CD4-positive, CD25-positive, alpha-beta regulatory T cell (primary cell): ENCODE results near the gene MRFAP1L1. TPM values are rescaled to one million over a fixed set of nuclear protein-coding genes. Genes with fewer than 3 reads are reported as not detected.
"Not testable (repeated sequence)": the region's sequence is repeated elsewhere in the genome, so short reads cannot be mapped to it uniquely, and the experiment has no call there.

Source experiments
- ATAC-seq, 2 donors: fragments of 150-1000 bp; cut with Tn5 transposase; one replicate each; pipeline ENCODE4 v1.10.0; 2021; ENCODE audit warnings: low read depth in 2 of 2, moderate number of reproducible peaks in 2 of 2, moderate library complexity in 1 of 2
- DNase-seq, 3 donors: peaks; one replicate each; pipeline versions ENCODE4 v3.0.0 to v3.0.0-alpha.2; 2012 to 2022; ENCODE audit warnings: mixed read lengths in 1 of 3
- H3K27ac ChIP-seq: one replicate; pipeline ENCODE4 v1.7.0; 2013; ENCODE audit warnings: mild to moderate bottlenecking, low read length; ENCODE audit not compliant: insufficient read depth, poor library complexity, severe bottlenecking
- H3K27me3 ChIP-seq: one replicate; pipeline ENCODE4 v1.7.0; 2013; ENCODE audit warnings: low read length; ENCODE audit not compliant: control insufficient read depth, insufficient read depth
- H3K36me3 ChIP-seq: one replicate; pipeline ENCODE4 v1.7.0; 2013; ENCODE audit warnings: mild to moderate bottlenecking, low read length, moderate library complexity; ENCODE audit not compliant: control insufficient read depth, insufficient read depth
- H3K4me1 ChIP-seq: 2 replicates; pipeline ENCODE4 v1.7.0; 2013; ENCODE audit warnings: mild to moderate bottlenecking, low read length; ENCODE audit not compliant: insufficient read depth, control insufficient read depth, poor library complexity, severe bottlenecking
- H3K4me3 ChIP-seq: one replicate; pipeline ENCODE4 v1.7.0; 2013; ENCODE audit warnings: low read depth, mild to moderate bottlenecking, low read length, moderate library complexity
- H3K9me3 ChIP-seq, 2 experiments: 1 replicate in 1 of 2; 2 replicates in 1 of 2; pipeline ENCODE4 v1.7.0; 2013; ENCODE audit warnings: low read length in 2 of 2, mild to moderate bottlenecking in 1 of 2, moderate library complexity in 1 of 2; ENCODE audit not compliant: control insufficient read depth in 2 of 2
- H3K27ac Mint-ChIP-seq, 3 donors: one replicate each; pipeline ENCODE4 v1.8.0; 2020 to 2022; ENCODE audit warnings: mild to moderate bottlenecking in 3 of 3, mixed read lengths in 3 of 3, moderate library complexity in 2 of 3
- H3K27me3 Mint-ChIP-seq: one replicate; pipeline ENCODE4 v1.8.0; 2022; ENCODE audit warnings: mild to moderate bottlenecking, mixed read lengths
- H3K36me3 Mint-ChIP-seq: one replicate; pipeline ENCODE4 v1.8.0; 2020; ENCODE audit warnings: mixed read lengths
- H3K4me1 Mint-ChIP-seq, 4 donors: one replicate each; pipeline ENCODE4 v1.8.0; 2020 to 2022; ENCODE audit warnings: mixed read lengths in 4 of 4, mild to moderate bottlenecking in 1 of 4
- H3K4me3 Mint-ChIP-seq, 4 donors: one replicate each; pipeline ENCODE4 v1.8.0; 2020 to 2022; ENCODE audit warnings: mild to moderate bottlenecking in 4 of 4, mixed read lengths in 4 of 4, moderate library complexity in 3 of 4
- H3K9me3 Mint-ChIP-seq, 7 donors: one replicate each; pipeline ENCODE4 v1.8.0; 2020 to 2022; ENCODE audit warnings: mixed read lengths in 7 of 7, mild to moderate bottlenecking in 3 of 7, moderate library complexity in 2 of 7
- polyA plus RNA-seq, 4 donors: library from polyadenylated mRNA; unstranded; fragments of 300-500 nt; fragmentation: Illumina TruSeq; gene quantifications; one replicate each; pipeline ENCODE4 v1.2.3, GENCODE V29; 2021
- total RNA-seq: library from RNA; stranded (reverse); gene quantifications from one replicate; pipeline ENCODE4 v1.2.3, GENCODE V29; 2022

The MRFAP1L1 gene
- 32.6 TPM for total RNA-seq
- 100 to 1,000 TPM; 139 to 156 (median 150) TPM for polyA plus RNA-seq

DNA sequence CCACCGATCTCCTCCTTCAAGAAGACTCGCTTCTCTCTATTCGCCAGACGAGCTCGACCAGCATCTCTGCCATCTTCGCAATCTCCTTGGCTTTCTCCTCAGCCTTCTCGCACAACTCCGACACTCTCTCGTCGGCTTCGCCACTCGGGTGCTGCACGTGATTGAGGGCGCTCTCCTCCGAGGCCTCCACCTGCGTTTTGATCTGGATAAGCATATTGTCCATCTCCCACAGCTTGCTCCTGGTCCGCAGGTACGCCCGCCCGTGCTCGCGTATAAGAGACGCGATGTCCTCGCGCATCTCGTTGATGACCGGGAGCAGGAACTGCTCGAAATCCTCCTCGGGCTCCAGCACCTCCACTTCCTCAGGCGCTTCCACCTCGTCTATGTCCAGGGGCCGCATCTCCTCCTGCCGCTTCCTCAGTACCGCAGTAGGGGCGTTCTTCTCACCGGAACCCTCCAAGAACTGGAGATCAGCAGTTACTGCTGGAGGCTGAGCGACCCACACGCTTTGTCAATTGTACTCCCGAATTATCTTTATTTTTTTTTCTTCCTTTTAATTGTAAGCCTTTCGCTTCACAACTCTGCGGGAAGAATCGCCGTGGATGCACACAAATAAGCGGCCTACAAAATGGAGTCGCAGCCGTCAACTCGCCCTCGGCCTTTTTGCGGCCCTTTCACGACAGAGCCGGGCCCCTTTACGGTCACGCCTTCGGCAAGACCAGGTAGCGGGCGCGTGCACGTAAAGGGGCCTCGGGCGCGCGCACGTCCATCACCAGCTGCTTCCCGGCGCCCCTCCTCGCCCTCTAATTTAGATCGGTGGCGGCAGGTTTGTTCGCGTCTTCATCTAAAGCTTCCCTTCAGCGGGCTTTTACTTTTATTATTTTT lies at the start of gene MRFAP1L1:
Gene MRFAP1L1, minus strand, starts transcription at position 636 of the 885 bp plus-strand sequence. Its CDS starts 236 bp downstream, at position 400.
- peaks cover 14% of the 10 kb centered on the region for H3K27me3 Mint-ChIP-seq
- H3K4me1 Mint-ChIP-seq, result peaks cover 44 to 65% (median 59%) of the 10 kb centered on the region in 4 donors
- Histone ChIP-seq H3K9me3 (no peaks in the 10 kb centered on the region), H3K27ac (peak within 1 kb of the TSS; percentile 93), H3K4me3 (peak within 1 kb of the TSS; percentile 87), H3K36me3 (peaks cover 30% of the 10 kb centered on the region), H3K4me1 (peaks cover 56% of the 10 kb centered on the region), H3K27me3 (no peaks in the 10 kb centered on the region)
- H3K36me3 Mint-ChIP-seq, result peaks cover 35% of the 10 kb centered on the region
- DNase-seq (peak; percentile 96 to 99 (median 98)), ATAC-seq (peak; percentile 84 to 87)
- peak within 1 kb of the TSS; percentile 95 to 100 (median 98) for H3K27ac Mint-ChIP-seq
- peaks cover 0 to 5% (median 0%) of the 10 kb centered on the region in 7 donors for H3K9me3 Mint-ChIP-seq
- peak within 1 kb of the TSS; percentile 94 to 99 (median 98) for H3K4me3 Mint-ChIP-seq

DNA sequence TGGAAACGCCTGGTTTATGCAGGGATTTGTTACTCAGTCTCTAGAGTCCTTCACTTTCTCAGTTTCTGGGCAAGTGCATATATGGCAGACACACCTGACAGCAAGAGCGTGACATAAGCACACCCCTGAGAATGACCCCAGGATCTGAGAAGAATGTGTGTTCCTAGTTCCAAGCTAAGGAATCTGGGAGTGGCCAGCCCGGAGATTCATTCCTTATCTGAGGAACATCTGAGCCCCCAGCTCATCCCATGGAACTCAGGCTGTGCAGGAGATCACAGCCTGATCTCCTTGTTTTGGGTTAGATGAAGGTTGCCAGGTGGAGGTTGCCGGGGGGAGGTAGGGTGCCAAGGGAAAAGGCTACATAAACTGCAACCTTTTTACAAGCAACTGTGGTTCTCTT lies 49.1 kb upstream of the MRFAP1L1 start:
- H3K4me3 ChIP-seq, result no peak overlapping the region
- DNase-seq (no peak), ATAC-seq (no peak)
- peaks cover 0 to 9% (median 0%) of the 10 kb centered on the region in 4 donors for H3K4me1 Mint-ChIP-seq
- H3K36me3 ChIP-seq, result no peaks in the 10 kb centered on the region
- no peaks in the 10 kb centered on the region for H3K4me1 ChIP-seq
- H3K27ac Mint-ChIP-seq, result no peak overlapping the region
- no peak overlapping the region for H3K4me3 Mint-ChIP-seq
- H3K27me3 ChIP-seq, result no peaks in the 10 kb centered on the region
- H3K9me3 ChIP-seq, result no peaks in the 10 kb centered on the region
- H3K9me3 Mint-ChIP-seq, result no peaks in the 10 kb centered on the region
- H3K36me3 Mint-ChIP-seq, result no peaks in the 10 kb centered on the region
- peaks cover 5% of the 10 kb centered on the region for H3K27me3 Mint-ChIP-seq
- H3K27ac ChIP-seq, result no peak overlapping the region

DNA sequence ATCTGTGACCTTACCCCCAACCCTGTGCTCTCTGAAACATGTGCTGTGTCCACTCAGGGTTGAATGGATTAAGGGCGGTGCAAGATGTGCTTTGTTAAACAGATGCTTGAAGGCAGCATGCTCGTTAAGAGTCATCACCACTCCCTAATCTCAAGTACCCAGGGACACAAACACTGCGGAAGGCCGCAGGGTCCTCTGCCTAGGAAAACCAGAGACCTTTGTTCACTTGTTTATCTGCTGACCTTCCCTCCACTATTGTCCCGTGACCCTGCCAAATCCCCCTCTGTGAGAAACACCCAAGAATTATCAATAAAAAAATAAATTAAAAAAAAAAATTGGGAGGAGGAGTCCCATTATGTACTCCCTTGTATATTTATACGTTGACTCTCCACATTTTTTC lies 46.7 kb upstream of the MRFAP1L1 start:
- H3K36me3 ChIP-seq, H3K27me3 Mint-ChIP-seq, H3K9me3 Mint-ChIP-seq, H3K27ac Mint-ChIP-seq, H3K9me3 ChIP-seq, H3K4me1 ChIP-seq, DNase-seq, ATAC-seq, H3K4me3 ChIP-seq, H3K27me3 ChIP-seq, H3K27ac ChIP-seq, H3K4me3 Mint-ChIP-seq, H3K36me3 Mint-ChIP-seq: not testable (repeated sequence)
- H3K4me1 Mint-ChIP-seq, result peaks cover 0 to 11% (median 7%) of the 10 kb centered on the region in 4 donors

DNA sequence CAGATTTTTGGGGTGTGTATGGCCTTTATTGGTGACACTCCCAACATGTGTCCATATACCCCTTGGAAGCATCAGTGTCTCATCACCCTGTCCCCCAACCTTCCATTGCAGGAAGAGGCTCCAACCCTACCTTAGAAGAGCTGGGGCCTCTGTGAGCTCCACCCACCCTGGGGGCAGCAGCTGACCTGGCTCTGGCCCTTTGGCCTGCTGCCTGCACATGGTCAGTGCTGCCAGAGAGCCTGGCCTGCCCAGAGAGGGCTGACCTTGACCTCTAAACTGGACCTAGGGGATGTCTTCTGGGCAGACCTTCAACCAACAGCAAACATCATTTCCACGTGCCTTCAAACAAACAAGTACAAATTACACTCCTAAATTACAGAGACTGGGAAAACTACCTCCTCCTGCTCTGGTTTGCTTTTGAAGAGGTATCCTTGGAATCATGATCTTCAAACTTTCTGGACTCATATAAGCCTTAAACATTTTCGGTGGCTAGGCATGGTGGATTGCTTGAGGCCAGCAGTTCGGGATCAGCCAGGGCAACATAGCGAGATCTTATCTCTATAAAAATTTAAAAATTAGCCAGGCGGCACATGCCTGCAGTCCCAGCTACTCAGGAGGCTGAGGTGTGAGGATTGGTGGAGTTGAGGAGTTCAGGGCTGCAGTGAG lies 45.6 kb upstream of the MRFAP1L1 start:
- H3K4me1 Mint-ChIP-seq, result peaks cover 0 to 14% (median 8%) of the 10 kb centered on the region in 4 donors
- no peaks in the 10 kb centered on the region for H3K36me3 ChIP-seq
- no peaks in the 10 kb centered on the region for H3K9me3 ChIP-seq
- DNase-seq, result no peak
- H3K27ac Mint-ChIP-seq, result no peak overlapping the region
- no peak overlapping the region for H3K4me3 ChIP-seq
- no peak overlapping the region for H3K27ac ChIP-seq
- no peak overlapping the region for H3K4me3 Mint-ChIP-seq
- H3K9me3 Mint-ChIP-seq, result no peaks in the 10 kb centered on the region
- H3K36me3 Mint-ChIP-seq, result no peaks in the 10 kb centered on the region
- H3K27me3 Mint-ChIP-seq, result peaks cover 5% of the 10 kb centered on the region
- H3K4me1 ChIP-seq, result peaks cover 13% of the 10 kb centered on the region
- no peak for ATAC-seq
- no peaks in the 10 kb centered on the region for H3K27me3 ChIP-seq

DNA sequence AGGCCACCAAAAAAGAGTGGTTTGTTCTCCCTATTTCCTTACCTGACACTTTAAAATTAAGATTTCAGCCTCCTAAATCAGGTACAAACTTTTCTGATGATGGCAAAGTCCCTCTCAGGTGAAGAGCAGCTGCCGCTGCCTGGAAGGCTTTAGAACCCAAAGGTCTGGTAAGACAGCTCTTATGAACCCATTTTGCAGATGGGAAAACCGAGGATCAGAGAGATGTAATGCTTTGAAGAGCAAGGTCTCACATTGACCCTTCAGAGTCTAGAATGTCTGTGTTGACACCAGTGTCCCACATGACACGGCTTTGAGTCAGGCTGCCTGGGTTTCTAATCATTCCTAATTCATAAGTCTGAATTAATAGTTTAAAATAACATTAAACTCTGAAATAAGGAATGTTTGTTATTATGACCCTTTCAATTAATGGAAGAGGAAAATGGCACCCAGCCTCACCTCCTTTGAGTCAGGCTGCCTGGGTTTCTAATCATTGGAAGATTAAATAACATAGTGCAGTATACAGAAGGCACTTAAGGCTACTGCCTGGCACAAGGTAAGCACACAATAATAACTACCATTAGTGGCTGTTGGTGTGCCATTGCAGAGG lies 44.9 kb upstream of the MRFAP1L1 start:
- no peaks in the 10 kb centered on the region for H3K27me3 ChIP-seq
- no peak overlapping the region for H3K27ac ChIP-seq
- Mint-ChIP-seq H3K27me3 (peaks cover under 1% of the 10 kb centered on the region), H3K36me3 (no peaks in the 10 kb centered on the region), H3K27ac (no peak overlapping the region), H3K9me3 (no peaks in the 10 kb centered on the region), H3K4me1 (peaks cover 0 to 14% (median 8%) of the 10 kb centered on the region in 4 donors), H3K4me3 (no peak overlapping the region)
- no peaks in the 10 kb centered on the region for H3K9me3 ChIP-seq
- H3K36me3 ChIP-seq, result no peaks in the 10 kb centered on the region
- H3K4me3 ChIP-seq, result no peak overlapping the region
- no peak for DNase-seq
- H3K4me1 ChIP-seq, result peaks cover 13% of the 10 kb centered on the region
- no peak for ATAC-seq

DNA sequence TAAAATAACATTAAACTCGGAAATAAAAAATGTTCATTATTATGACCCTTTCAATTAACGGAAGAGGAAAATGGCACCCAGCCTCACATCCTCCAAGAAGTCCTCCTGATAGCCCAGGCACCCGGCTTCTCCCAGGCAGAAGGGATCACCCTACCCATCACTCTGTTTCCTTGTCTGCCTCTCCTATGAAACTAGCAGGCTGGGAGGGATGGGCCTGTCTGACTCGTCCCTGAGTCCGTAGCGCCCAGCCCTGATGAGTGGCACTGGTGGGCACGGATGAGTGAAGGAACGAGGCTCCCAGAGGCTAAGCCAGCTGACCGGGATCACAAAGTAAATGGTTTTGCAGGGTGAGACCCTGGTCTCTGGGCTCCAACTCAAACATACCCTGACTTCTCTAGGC lies 44.2 kb upstream of the MRFAP1L1 start:
- H3K4me1 Mint-ChIP-seq, result peaks cover 0 to 14% (median 8%) of the 10 kb centered on the region in 4 donors
- no peak overlapping the region for H3K4me3 Mint-ChIP-seq
- H3K9me3 Mint-ChIP-seq, result no peaks in the 10 kb centered on the region
- no peak overlapping the region for H3K27ac ChIP-seq
- H3K27ac Mint-ChIP-seq, result no peak overlapping the region
- H3K9me3 ChIP-seq, result no peaks in the 10 kb centered on the region
- ATAC-seq, result no peak
- no peak overlapping the region for H3K4me3 ChIP-seq
- no peaks in the 10 kb centered on the region for H3K36me3 ChIP-seq
- no peak for DNase-seq
- H3K4me1 ChIP-seq, result peaks cover 13% of the 10 kb centered on the region
- H3K27me3 ChIP-seq, result no peaks in the 10 kb centered on the region
- H3K36me3 Mint-ChIP-seq, result no peaks in the 10 kb centered on the region
- H3K27me3 Mint-ChIP-seq, result no peaks in the 10 kb centered on the region

DNA sequence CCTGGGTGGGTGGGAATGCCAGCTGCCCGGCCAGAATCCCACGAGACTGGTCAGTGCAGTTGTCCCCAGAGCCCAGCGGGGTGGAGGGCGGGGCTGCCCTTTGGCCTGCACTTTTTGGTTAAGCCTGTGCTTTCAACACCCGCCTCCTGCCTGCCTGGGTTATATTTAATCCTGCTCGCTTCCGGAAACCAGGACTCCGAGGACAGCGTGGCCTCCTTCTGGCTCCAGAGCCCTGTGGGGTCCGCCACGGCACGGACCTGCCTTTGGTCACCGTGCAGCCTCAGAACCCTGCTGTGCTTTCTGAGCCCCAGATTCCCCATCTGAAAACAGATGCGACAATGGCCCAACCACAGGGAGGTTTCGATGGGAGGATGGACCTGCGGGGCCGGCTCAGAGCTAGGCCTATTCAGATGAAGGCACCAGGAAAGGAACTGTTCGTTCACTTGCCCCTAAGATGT lies 43.5 kb upstream of the MRFAP1L1 start:
- H3K27ac Mint-ChIP-seq, result no peak overlapping the region

More for the DNA sequence above, 43.5 kb upstream of the MRFAP1L1 start:
- ATAC-seq (no peak), DNase-seq (no peak)
- Mint-ChIP-seq H3K4me1 (peaks cover 0 to 14% (median 8%) of the 10 kb centered on the region in 4 donors), H3K36me3 (no peaks in the 10 kb centered on the region), H3K4me3 (no peak overlapping the region), H3K27me3 (no peaks in the 10 kb centered on the region), H3K9me3 (no peaks in the 10 kb centered on the region)
- Histone ChIP-seq H3K27ac (no peak overlapping the region), H3K27me3 (no peaks in the 10 kb centered on the region), H3K9me3 (no peaks in the 10 kb centered on the region), H3K4me1 (peaks cover 13% of the 10 kb centered on the region), H3K4me3 (no peak overlapping the region), H3K36me3 (no peaks in the 10 kb centered on the region)
